ENCODE data around the gene MACF1. TPM values are rescaled to one million over a fixed set of nuclear protein-coding genes. Genes with fewer than 3 reads are reported as not detected.

MACF1 gene
- total RNA-seq, 4 donors from 2014 or later: 230 to 378 (median 300) TPM

DNA sequence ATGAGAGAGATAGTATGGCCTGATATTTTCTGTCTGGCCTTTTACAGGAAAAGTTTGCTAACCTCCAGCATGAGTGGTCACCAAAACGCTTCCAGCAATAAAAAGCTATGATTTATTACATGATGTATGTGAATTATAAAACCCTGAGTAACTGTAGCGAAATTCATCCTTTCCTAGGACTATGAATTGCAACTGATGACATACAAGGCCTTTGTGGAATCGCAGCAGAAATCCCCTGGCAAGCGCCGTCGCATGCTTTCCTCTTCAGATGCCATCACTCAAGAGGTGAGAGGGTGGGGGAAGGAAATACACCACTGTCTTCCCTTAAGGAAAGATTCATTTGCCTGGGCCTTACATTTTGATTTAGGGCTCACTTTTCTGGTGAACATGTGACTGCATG is 117.9 kb downstream of the MACF1 start:
- DNase-seq (ENCODE audit: low spot score) (no peak), ATAC-seq (ENCODE audit: low FRiP score) (no peak)
- no peak for TF ChIP-seq CTCF (IDR thresholded peaks at IDR 0.05)

GRCh38 chr1:39324888-39325287 is 120.4 kb downstream of the MACF1 start:
- DNase-seq (ENCODE audit: low spot score): no peak
- ATAC-seq (ENCODE audit: low FRiP score): no peak
- TF ChIP-seq CTCF (IDR thresholded peaks at IDR 0.05): no peak

GRCh38 chr1:39326836-39327235 is 122.3 kb downstream of the MACF1 start:
- ATAC-seq (ENCODE audit: low FRiP score) (no peak), DNase-seq (ENCODE audit: low spot score) (no peak)
- TF ChIP-seq CTCF (IDR thresholded peaks at IDR 0.05): no peak

DNA sequence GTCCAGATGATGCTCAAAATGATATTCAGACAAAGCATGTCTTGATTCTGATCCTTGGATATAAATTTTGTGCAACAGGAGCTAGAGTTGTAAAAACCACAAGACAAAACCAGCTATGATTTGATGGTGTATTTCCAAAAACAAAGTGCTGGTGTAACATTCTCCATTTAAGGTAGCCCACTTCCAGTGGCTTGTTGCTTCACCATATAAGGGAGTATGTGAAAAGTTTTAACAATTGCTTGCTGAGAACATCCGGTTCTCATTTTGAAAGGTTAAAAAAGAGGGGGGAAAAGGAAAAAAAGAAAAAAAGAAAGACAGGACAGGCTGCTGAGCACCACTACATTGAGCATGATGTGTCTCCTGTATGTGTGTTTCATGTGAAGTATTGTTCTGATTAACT is 123.6 kb downstream of the MACF1 start:
- no peak for TF ChIP-seq CTCF (IDR thresholded peaks at IDR 0.05)
- no peak for ATAC-seq (ENCODE audit: low FRiP score)
- DNase-seq (ENCODE audit: low spot score): no peak

DNA sequence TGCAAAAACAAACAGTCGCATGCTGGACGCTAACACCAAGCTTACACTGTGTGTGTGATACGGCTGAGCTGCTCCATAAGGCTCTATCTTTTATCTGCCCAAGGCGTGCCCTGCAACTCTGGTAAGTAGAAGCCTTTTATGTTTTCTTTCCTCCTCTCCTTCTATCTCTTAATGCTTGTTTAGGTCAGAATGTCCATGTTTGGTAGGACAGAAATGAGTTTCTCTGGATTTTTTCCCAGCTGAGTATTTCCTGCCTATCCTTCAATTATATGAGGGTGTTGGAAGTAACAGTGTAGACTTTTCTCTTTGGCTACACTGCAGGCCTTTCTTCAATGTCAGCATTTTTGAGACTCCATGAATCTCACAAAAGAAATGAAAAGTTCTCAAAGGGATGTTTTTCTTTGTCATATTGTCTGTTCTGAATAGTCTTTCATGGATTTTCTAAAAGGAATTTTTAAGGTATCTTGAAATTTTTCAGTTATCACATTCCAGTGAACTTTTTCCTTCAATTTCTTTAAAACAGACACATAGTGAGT is 124.2 kb downstream of the MACF1 start:
- DNase-seq (ENCODE audit: low spot score): no peak
- TF ChIP-seq CTCF (IDR thresholded peaks at IDR 0.05): no peak
- no peak for ATAC-seq (ENCODE audit: low FRiP score)

GRCh38 chr1:39331647-39332046 is 127.2 kb downstream of the MACF1 start:
- TF ChIP-seq CTCF (IDR thresholded peaks at IDR 0.05): no peak
- ATAC-seq (ENCODE audit: low FRiP score) (no peak), DNase-seq (ENCODE audit: low spot score) (no peak)

DNA sequence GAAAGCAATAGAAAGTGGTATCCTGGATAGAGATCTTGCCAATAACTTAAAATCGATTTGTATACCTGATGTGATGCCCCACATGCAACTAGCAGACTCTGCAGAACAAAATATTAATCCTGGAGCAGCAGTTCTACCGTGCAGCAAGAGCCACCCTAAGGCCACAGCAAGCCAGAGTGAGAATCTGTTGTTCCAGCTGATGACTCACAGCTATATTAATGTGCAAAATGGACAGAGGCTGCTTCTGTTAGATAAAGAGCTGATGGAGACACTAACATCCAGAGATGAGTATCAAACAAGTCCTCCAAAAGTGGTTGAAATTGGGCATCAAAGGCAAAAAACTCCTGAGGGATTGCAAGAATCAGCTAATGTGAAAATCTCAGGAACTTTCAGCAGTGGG is 127.8 kb downstream of the MACF1 start:
- TF ChIP-seq CTCF (IDR thresholded peaks at IDR 0.05): no peak
- DNase-seq (ENCODE audit: low spot score) (no peak), ATAC-seq (ENCODE audit: low FRiP score) (no peak)
